GM19324 (cell line): ENCODE data around the gene ABHD6.
"Not testable (repeated sequence)": the region's sequence is repeated elsewhere in the genome, so short reads cannot be mapped to it uniquely, and the experiment has no call there.

ENCODE experiments used
- ATAC-seq: cut with Tn5 transposase; IDR thresholded peaks from one replicate; pipeline ENCODE4 v1.9.1; 2021; ENCODE audit warnings: mild to moderate bottlenecking, moderate library complexity; ENCODE audit not compliant: unreplicated experiment, low FRiP score

ABHD6 gene

GRCh38 chr3:58207954-58208353 is 29.6 kb upstream of the ABHD6 start:
- ATAC-seq = no peak

- no peak for ATAC-seq
Measured at GRCh38 chr3:58209933-58210332, 27.7 kb upstream of the ABHD6 start.

GRCh38 chr3:58210761-58211460 is 26.7 kb upstream of the ABHD6 start, which contains the start of gene DNASE1L3:
TSS of gene DNASE1L3 (minus strand) at chr3:58210972. CDS start at chr3:58210906, 66 bp downstream.
- no peak for ATAC-seq

- ATAC-seq = peak; percentile 80
Measured at GRCh38 chr3:58214484-58215316, 22.9 kb upstream of the ABHD6 start.

GRCh38 chr3:58215317-58216025 is 22.1 kb upstream of the ABHD6 start:
- ATAC-seq = no peak

GRCh38 chr3:58216496-58217195 is 20.9 kb upstream of the ABHD6 start:
- ATAC-seq = no peak

- ATAC-seq = peak; percentile 59
Measured at GRCh38 chr3:58217209-58217811, 20.3 kb upstream of the ABHD6 start.

- no peak for ATAC-seq
Measured at GRCh38 chr3:58218904-58219303, 18.7 kb upstream of the ABHD6 start.

GRCh38 chr3:58222161-58222724 is 15.3 kb upstream of the ABHD6 start:
- ATAC-seq = no peak

- no peak for ATAC-seq
Measured at GRCh38 chr3:58223855-58224254, 13.7 kb upstream of the ABHD6 start.

GRCh38 chr3:58227933-58228332 is 9.7 kb upstream of the ABHD6 start:
- not testable (repeated sequence) for ATAC-seq

GRCh38 chr3:58230876-58231552 is 6.6 kb upstream of the ABHD6 start:
- ATAC-seq = no peak

- ATAC-seq = no peak
Measured at GRCh38 chr3:58231666-58232065, 5.9 kb upstream of the ABHD6 start.

- ATAC-seq = no peak
Measured at GRCh38 chr3:58234516-58234931, 3.1 kb upstream of the ABHD6 start.

- ATAC-seq = no peak
Measured at GRCh38 chr3:58235970-58236369, 1.6 kb upstream of the ABHD6 start.

GRCh38 chr3:58236527-58237237 is 910 bp upstream of the ABHD6 start:
- ATAC-seq = no peak

GRCh38 chr3:58237941-58238681 is 519 bp downstream of the ABHD6 start:
- ATAC-seq = peak; percentile 2

GRCh38 chr3:58238830-58239229 is 1.2 kb downstream of the ABHD6 start:
- ATAC-seq = no peak
